IMR-90 (cell line): ENCODE data around the gene EXOG. TPM values are rescaled to one million over a fixed set of nuclear protein-coding genes. Genes with fewer than 3 reads are reported as not detected.

ENCODE experiments used
- ATAC-seq: fragments of 200-7000 bp; cut with Tn5 transposase; 2 replicates; pipeline ENCODE4 v1.9.1; 2020; ENCODE audit warnings: low read depth, mild to moderate bottlenecking, moderate library complexity
- BruUV-seq: library from RNA; stranded (reverse); fragments of 400-500 nt; replicated peaks from 2 replicates; lab custom pipeline; 2021; lab: Mats Ljungman, UMichigan
- CTCF ChIA-PET: fragments of 300-600 bp; formaldehyde crosslinking; extraction: SDS; loops from one replicate; lab custom pipeline; 2021; ENCODE audit warnings: antibody characterized with exemption; lab: Yijun Ruan, JAX
- POLR2A ChIA-PET: fragments of 300-600 bp; sonication (Branson Sonifier 250); formaldehyde crosslinking; loops from one replicate; lab custom pipeline; 2022; ENCODE audit warnings: antibody characterized with exemption; ENCODE audit not compliant: unreplicated experiment; lab: Charles Lee
- DNase-seq: peaks from one replicate; pipeline ENCODE4 v3.0.0; 2013
- H2AFZ ChIP-seq: replicated peaks from 2 replicates; pipeline ENCODE3; 2013; ENCODE audit warnings: low read length, mild to moderate bottlenecking; ENCODE audit not compliant: poor library complexity
- H2AK5ac ChIP-seq: 2 replicates; pipeline ENCODE4 v1.6.1; 2013; ENCODE audit warnings: low read depth, low read length, inconsistent platforms
- H2AK9ac ChIP-seq: replicated peaks from 2 replicates; pipeline ENCODE3; 2013; ENCODE audit warnings: mild to moderate bottlenecking, low read depth, low read length, moderate library complexity; ENCODE audit not compliant: poor library complexity
- H2BK120ac ChIP-seq: 2 replicates; pipeline ENCODE4 v1.6.1; 2013; ENCODE audit warnings: low read depth, low read length, inconsistent platforms
- H2BK15ac ChIP-seq: 3 replicates; pipeline ENCODE4 v1.6.1; 2013; ENCODE audit warnings: low read depth, low read length, inconsistent platforms
- H2BK20ac ChIP-seq: 2 replicates; pipeline ENCODE4 v1.6.1; 2013; ENCODE audit warnings: low read depth, mild to moderate bottlenecking, inconsistent platforms, low read length, moderate library complexity
- H2BK5ac ChIP-seq: 2 replicates; pipeline ENCODE4 v1.6.1; 2013; ENCODE audit warnings: mild to moderate bottlenecking, low read depth, low read length, inconsistent platforms; ENCODE audit not compliant: poor library complexity, severe bottlenecking
- H3K14ac ChIP-seq: replicated peaks from 2 replicates; pipeline ENCODE4 v1.6.1; 2013; ENCODE audit warnings: low read depth, low read length, inconsistent platforms
- H3K18ac ChIP-seq: 2 replicates; pipeline ENCODE4 v1.6.1; 2013; ENCODE audit warnings: low read depth, low read length, control low read depth
- H3K23ac ChIP-seq: 2 replicates; pipeline ENCODE4 v1.6.1; 2013; ENCODE audit warnings: low read depth, low read length, inconsistent platforms
- H3K27ac ChIP-seq: 2 replicates; pipeline ENCODE4 v1.5.1; 2013; ENCODE audit warnings: mild to moderate bottlenecking, control low read depth, low read length; ENCODE audit not compliant: insufficient read depth
- H3K27me3 ChIP-seq: 2 replicates; pipeline ENCODE4 v1.6.1; 2013; ENCODE audit warnings: low read length; ENCODE audit not compliant: control insufficient read depth, insufficient read depth
- H3K36me3 ChIP-seq: 2 replicates; pipeline ENCODE4 v1.6.1; 2013; ENCODE audit warnings: low read length, mixed read lengths; ENCODE audit not compliant: control insufficient read depth, insufficient read depth
- H3K4ac ChIP-seq: 2 replicates; pipeline ENCODE4 v1.6.1; 2013; ENCODE audit warnings: low read depth, low read length, inconsistent platforms
- H3K4me1 ChIP-seq: 2 replicates; pipeline ENCODE4 v1.6.1; 2013; ENCODE audit warnings: low read length, mixed read lengths; ENCODE audit not compliant: control insufficient read depth, insufficient read depth
- H3K4me2 ChIP-seq: 2 replicates; pipeline ENCODE4 v1.6.1; 2013; ENCODE audit warnings: low read depth, mild to moderate bottlenecking, control low read depth, low read length, moderate library complexity
- H3K4me3 ChIP-seq: 2 replicates; pipeline ENCODE4 v1.5.1; 2013; ENCODE audit warnings: low read depth, mild to moderate bottlenecking, control low read depth, low read length, moderate library complexity; ENCODE audit not compliant: insufficient read depth
- H3K56ac ChIP-seq: 2 replicates; pipeline ENCODE4 v1.6.1; 2013; ENCODE audit warnings: low read length, inconsistent platforms; ENCODE audit not compliant: insufficient read depth; ENCODE audit errors: extremely low read depth
- H3K79me1 ChIP-seq, 2 experiments: 2 replicates each; pipeline ENCODE4 v1.6.1; 2013; ENCODE audit warnings: low read length in 2 of 2, inconsistent platforms in 1 of 2, low read depth in 1 of 2
- H3K9ac ChIP-seq: 2 replicates; pipeline ENCODE4 v1.6.1; 2013; ENCODE audit warnings: low read depth, low read length, control low read depth
- H3K9me1 ChIP-seq: 2 replicates; pipeline ENCODE4 v1.6.1; 2013; ENCODE audit warnings: low read length, inconsistent platforms; ENCODE audit not compliant: insufficient read depth
- H3K9me3 ChIP-seq: 2 replicates; pipeline ENCODE4 v1.6.1; 2013; ENCODE audit warnings: low read length; ENCODE audit not compliant: control insufficient read depth, insufficient read depth
- H4K20me1 ChIP-seq: 2 replicates; pipeline ENCODE4 v1.6.1; 2013; ENCODE audit warnings: low read length, inconsistent platforms; ENCODE audit not compliant: insufficient read depth
- H4K5ac ChIP-seq: 2 replicates; pipeline ENCODE4 v1.6.1; 2013; ENCODE audit warnings: mild to moderate bottlenecking, low read depth, low read length, control low read depth
- H4K8ac ChIP-seq, 2 experiments: 2 replicates each; pipeline ENCODE4 v1.6.1; 2013; ENCODE audit warnings: low read depth in 2 of 2, low read length in 2 of 2, control low read depth in 1 of 2, inconsistent platforms in 1 of 2
- H4K91ac ChIP-seq: 2 replicates; pipeline ENCODE4 v1.6.1; 2013; ENCODE audit warnings: low read depth, low read length, inconsistent platforms; ENCODE audit not compliant: insufficient read depth
- CHD1 ChIP-seq: IDR thresholded peaks from 2 replicates; pipeline ENCODE4 v1.6.1; 2012; ENCODE audit warnings: low read depth, low read length, improper control_type of control experiment
- SMC3 ChIP-seq: fragments of 150-350 bp; IDR thresholded peaks from 2 replicates; pipeline ENCODE4 v1.6.1; 2016; ENCODE audit warnings: low read depth, mild to moderate bottlenecking, antibody characterized with exemption, low read length, moderate library complexity
- whole genome bisulfite sequencing, 2 experiments: methylation state at CpG; one replicate each; pipeline versions ENCODE4 v1.1.5 to v1.1.7; 2013; ENCODE audit warnings: missing lambda C conversion rate in 2 of 2; ENCODE audit not compliant: insufficient read length in 1 of 2; ENCODE audit errors: extremely low coverage in 2 of 2; 5-methylcytosine and 5-hydroxymethylcytosine counted together
- dilution Hi-C: fragments of 300-500 bp; cut with HindIII; formaldehyde crosslinking; loops from one replicate; pipeline ENCODE4 v1.14.3; 2018; ENCODE audit warnings: low sequenced_read_pairs; ENCODE audit not compliant: unreplicated experiment
- in situ Hi-C: fragments of 300-500 bp; cut with MboI; formaldehyde crosslinking; loops from 3 replicates; pipeline ENCODE4 v1.14.3; 2019; ENCODE audit warnings: low sequenced_read_pairs, inconsistent platforms, mixed read lengths
- intact Hi-C: fragments of 100-400 bp; cut with micrococcal nuclease; formaldehyde crosslinking; loops from 2 replicates; pipeline ENCODE4 v1.10.0; 2022
- polyA plus RNA-seq, 3 experiments: library from polyadenylated mRNA; depleted of rRNA; stranded (reverse); fragments of >200 nt; gene quantifications; 2 replicates each; pipeline ENCODE4 v1.2.3, GENCODE V29; 2012; ENCODE audit warnings: low replicate concordance in 1 of 3
- total RNA-seq: library from RNA; depleted of rRNA; stranded (reverse); fragments of >200 nt; gene quantifications from 2 replicates; pipeline ENCODE4 v1.2.3, GENCODE V29; 2012
- TF ChIP-seq, protein P1 (sequence below): conservative IDR thresholded peaks from 2 replicates; pipeline ENCODE4 v1.5.1; 2012; ENCODE audit warnings: mild to moderate bottlenecking, low read depth, low read length, improper control_type of control experiment

Gene EXOG
- total and polyA plus RNA-seq, 2 of the 4 experiments (the other 2 are of a cell fraction) = 10.2 to 15.0 TPM

DNA sequence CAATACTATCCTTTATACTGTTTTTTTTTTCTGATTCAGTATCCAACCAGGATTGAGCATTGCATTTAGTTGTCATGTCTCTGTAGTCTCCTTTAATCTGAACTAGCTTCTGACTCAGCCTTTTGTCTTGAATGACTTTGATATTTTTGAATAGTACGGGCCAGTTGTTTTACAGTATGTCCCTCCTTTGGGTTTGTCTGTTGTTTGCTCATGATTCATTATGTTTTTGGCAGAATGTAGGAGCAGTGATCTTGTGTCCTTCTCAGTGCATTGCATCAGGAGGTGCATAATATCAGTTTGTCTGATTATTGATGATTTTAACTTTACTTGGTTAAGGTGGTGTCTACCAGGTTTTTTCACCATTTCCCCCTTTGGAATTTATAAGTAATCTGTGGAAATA is 20.5 kb downstream of the EXOG start:
- Histone ChIP-seq H3K79me1 (peaks cover 0 to 3% of the 10 kb centered on the region in 2 experiments; a peak in 2 of 4 replicates), H3K4ac (no peak overlapping the region), H4K91ac (no peak overlapping the region), H2AK9ac (no peak overlapping the region), H3K23ac (no peak overlapping the region), H3K27ac (no peak overlapping the region), H2BK5ac (no peak overlapping the region), H3K18ac (no peak overlapping the region), H4K20me1 (no peaks in the 10 kb centered on the region), H4K5ac (no peak overlapping the region), H3K9me1 (no peaks in the 10 kb centered on the region; the same call in 1 of the 2 replicates), H2BK120ac (no peak overlapping the region), H2AK5ac (no peak overlapping the region), H3K36me3 (peaks cover 10% of the 10 kb centered on the region), H2BK20ac (no peak overlapping the region), H3K27me3 (no peaks in the 10 kb centered on the region), H4K8ac (no peak overlapping the region), H3K9me3 (no peaks in the 10 kb centered on the region), H3K14ac (no peak overlapping the region), H3K4me1 (peaks cover 3% of the 10 kb centered on the region), H3K56ac (no peak overlapping the region), H3K4me3 (no peak overlapping the region), H2AFZ (no peak overlapping the region), H3K4me2 (no peak overlapping the region), H2BK15ac (no peak overlapping the region), H3K9ac (no peak overlapping the region)
- dilution Hi-C loops (no loop called here), in situ Hi-C loops (no loop called here), intact Hi-C loops (no loop called here)
- ATAC-seq = no peak
- POLR2A ChIA-PET = no interaction called here
- CTCF ChIA-PET = interaction anchor here (1.5 kb wide), 1 partner anchor 327 kb away, joined by 4 read pairs; no protein-coding TSS in a partner anchor
- DNase-seq = no peak
- no CpG with 5 or more reads among the region's 1 CpG for WGBS, 2 experiments
- TF ChIP-seq SMC3 (no peak), CHD1 (no peak)
- TF ChIP-seq, protein P1, sequence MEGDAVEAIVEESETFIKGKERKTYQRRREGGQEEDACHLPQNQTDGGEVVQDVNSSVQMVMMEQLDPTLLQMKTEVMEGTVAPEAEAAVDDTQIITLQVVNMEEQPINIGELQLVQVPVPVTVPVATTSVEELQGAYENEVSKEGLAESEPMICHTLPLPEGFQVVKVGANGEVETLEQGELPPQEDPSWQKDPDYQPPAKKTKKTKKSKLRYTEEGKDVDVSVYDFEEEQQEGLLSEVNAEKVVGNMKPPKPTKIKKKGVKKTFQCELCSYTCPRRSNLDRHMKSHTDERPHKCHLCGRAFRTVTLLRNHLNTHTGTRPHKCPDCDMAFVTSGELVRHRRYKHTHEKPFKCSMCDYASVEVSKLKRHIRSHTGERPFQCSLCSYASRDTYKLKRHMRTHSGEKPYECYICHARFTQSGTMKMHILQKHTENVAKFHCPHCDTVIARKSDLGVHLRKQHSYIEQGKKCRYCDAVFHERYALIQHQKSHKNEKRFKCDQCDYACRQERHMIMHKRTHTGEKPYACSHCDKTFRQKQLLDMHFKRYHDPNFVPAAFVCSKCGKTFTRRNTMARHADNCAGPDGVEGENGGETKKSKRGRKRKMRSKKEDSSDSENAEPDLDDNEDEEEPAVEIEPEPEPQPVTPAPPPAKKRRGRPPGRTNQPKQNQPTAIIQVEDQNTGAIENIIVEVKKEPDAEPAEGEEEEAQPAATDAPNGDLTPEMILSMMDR = no peak
- BruUV-seq = no TSS peak
